ENCODE measurements around the gene LY86.
"Not testable (repeated sequence)": the region's sequence is repeated elsewhere in the genome, so short reads cannot be mapped to it uniquely, and the experiment has no call there.

The LY86 gene

DNA sequence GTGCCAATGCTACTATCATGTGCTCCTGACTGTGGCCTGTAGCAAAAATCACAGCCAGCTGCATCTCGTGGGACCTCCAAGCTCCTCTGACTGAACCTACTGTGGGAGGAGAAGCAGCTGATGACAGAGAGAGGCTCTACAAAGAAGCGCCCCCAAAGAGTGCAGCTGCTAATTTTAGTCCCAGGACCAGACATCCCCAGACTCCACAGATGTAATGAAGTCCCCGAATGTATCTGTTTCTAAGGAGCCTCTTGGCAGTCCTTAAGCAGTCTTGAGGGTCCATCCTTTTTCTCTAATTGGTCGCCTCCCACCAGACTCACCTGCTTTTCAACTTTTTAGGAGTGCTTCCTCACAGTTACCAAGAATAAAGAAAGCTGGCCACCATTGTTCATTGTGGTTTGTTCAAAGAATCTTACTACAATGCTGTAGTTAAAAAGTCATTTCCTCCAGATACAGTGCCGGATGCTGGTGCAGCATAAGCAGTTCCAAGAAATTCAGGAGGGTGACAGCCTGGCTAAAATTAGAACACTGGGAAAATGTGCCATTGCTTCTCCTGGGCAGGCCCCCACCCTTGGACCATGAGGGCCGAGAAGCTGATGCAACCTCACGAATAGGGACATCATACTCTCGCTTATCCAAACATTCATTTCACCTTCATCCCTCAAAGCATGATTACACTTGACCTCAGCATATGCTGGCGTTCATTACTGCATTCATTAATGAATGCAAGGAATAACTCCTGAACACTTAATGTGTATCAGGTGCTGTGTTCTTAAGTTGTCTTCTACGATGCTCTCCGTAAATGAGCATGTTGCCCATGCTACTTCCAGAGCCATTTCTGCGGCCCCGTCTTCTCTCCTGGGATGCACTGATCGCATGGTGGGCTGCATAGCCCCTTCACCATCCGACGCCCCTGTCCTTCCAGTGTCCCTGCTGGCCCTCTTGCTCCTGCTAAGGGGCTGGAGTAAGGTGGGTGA is 66.4 kb downstream of the LY86 start:
- no peak for DNase-seq (ENCODE audit: low read depth in 2 of 2)

DNA sequence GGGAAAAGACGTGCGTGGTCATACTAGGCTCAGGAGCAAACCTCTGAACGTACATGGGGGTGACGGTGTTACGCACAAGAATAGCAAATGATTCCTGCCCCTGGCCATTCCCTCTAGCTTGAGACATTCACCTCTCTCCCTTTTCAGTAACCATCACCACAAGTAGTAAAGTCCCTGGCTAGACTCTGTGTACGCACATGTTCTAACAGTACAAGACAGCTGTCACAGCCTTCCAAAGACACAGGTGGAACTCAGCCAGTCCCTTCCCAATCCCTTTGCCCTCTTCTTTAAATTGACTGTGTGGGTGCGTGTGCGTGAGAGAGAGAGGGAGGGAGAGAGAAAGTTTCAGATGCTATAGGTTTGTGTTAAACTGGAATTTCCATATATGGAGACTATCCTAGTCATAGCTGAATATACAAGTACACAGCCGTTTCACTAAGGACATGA is 67.3 kb downstream of the LY86 start:
- no peak for DNase-seq (ENCODE audit: low read depth in 2 of 2)

DNA sequence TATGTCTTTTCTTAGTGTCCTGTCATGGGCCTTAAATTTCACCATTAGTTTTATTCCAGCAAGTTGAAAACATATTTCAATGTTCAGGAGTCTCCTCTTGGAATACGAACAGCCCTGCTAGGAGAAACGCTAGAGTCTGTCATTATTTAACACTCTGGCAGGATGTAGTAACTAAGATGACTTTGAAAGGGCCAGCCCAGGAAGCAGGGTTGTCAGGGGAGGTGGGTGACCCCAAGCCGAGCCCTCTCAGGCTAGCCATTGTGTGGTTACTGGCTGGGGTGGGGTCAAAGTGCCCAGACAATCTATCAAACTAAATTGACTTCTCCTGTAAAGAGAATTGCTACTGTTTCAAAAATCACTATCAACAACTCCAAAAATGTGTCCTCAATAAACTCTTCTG is 67.8 kb downstream of the LY86 start:
- DNase-seq (ENCODE audit: low read depth in 2 of 2) = no peak

DNA sequence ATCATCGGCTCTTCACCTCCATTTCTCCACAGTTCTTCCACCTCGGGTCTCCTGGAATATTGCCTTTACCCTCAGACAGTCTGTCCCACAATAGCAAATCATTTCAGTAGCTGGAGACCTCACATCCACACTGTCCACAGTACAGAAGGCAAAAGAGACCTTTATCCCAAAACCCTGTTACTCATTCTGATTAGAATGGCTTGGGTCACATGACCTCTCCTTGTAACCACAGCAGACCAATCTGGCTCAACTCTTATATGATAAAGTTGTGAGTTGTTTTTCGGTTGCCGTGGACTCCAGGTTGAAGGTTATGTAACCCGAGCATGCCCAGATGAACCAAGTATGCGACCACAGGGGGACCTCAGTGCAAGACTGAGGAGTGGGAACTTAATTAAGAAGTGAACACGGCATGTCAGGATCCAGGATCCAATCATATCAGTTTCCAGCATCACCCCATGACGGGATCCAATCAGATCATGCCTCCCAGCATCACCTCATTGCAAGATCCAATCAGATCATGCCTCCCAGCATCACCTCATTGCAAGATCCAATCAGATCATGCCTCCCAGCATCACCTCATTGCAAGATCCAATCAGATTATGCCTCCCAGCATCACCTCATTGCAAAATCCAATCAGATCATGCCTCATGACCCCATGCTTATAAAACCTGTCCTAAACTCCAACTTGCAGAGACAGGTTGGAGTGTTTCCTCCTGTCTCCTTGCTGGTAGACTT is 68.7 kb downstream of the LY86 start:
- DNase-seq (ENCODE audit: low read depth in 2 of 2) = no peak

DNA sequence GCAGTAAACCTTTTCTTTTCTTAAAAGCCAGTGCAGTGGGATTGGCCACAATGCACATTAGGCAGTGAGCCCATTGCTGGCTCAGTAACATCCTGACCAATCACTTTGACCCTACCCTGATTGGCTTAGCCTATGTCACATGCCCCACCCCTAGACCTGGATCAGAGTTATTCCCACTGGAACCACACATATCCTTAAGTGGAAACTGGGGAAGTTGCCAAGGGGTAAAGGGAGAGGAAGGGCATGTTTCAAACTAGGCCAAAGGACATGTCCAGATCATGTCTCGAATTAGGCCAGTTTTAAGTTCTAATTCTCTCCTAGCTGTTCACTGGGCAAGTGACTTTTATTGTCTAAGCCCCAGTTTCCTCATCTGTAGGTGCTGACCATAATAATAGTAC is 69.3 kb downstream of the LY86 start:
- no peak for DNase-seq (ENCODE audit: low read depth in 2 of 2)

DNA sequence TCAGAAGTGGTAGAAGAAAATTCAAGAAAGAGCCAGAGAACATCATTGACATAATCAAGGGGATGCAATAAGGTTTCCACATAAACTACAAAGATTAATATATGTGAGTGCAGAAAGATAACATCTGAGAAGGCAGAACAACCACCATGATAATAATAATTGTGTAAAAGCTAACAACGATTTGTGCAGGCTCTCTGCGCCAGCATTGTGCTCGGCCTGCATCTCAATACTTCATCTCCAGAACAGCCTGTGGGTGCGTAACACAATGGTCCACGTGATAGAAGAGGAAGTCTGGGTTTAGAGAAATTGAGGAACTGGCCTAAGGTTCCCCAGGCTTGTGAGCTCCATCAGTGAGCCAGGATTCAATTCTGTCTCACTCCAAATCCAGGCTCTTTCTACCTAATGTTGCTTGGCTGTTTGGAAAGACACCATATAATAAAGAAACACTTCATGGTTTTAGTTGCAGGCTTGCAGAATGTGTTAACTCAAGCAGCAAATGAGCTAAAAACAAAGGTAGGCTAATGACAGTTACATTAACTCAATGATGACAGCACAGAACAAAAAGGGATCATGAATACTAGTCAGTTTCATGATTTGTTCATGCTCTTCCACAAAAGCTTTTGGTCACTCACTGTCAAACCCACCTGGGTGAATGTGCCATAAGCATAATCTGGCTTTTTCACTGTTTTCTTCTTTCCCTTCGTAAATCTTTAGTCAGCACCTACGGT is 71.2 kb downstream of the LY86 start:
- no peak for DNase-seq (ENCODE audit: low read depth in 2 of 2)

DNA sequence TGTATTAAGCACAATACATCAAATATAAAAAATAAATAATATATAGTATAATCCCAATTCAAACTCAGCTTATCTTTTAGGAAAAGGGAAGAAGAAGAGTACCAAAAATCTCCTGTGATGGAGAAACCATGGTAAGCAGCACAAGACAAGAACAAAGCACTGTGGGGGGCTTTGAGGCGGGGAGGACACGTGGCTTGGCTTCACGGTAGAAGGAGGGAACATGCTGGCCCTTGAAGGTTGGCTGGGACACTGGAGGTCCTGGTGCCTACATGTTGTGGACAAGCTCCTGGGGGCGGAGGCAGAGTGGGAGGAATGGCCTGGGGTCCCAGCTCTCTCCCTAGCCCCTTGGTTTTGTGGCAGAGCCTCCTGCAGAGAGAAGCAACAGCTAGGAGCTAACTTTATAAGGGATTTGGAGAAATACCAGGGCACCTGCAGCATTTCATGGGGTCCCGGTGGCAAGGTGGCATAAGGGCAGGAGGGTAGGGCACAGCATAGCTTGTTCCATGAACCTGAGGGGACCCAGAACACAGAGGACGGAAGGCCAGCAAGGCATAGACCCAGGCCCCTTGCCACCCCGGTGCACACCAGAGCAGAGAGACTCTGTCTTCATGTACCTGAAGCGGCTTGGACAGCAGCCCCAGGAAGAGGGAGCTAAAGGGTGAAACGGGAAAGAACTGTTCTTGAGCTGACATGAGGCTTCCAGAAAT is 72.0 kb downstream of the LY86 start:
- no peak for DNase-seq (ENCODE audit: low read depth in 2 of 2)

DNA sequence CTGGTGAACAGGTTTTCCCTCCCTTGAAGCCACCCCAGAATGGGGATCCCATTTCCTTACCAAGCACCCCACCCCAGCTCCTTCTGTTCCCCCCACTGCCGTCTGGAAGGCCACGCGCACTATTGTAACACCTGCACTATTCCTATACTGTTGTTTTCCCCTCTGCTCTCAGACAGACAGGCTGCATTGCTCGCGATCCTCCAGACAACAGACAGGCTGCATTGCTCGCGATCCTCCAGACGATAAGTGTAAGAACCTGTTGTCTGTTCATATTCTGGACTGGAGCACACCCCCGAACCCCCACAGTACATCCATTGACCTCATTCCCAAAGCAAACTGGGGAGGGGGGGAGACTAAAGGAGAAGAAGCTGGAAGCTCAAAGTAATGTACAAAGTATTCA is 72.7 kb downstream of the LY86 start:
- DNase-seq (ENCODE audit: low read depth in 2 of 2) = no peak

DNA sequence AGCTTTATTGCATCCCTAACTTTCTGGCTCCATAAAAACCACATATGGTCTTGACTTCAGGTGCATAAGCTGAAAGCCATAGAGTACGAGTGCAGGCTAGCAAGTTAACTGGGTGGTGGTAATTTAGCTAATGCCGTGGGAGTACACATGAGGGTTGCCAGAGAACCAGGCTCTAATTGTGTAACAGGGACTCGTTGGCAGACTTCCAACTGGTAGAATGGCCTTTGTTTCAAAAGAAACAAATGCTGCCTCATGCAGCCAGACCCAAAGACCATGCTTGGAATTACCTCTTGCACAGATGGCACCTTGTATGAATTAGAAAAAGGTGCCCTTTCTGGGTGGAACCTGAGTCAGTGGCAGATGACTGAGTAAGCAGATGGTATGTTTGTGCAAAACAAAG is 73.2 kb downstream of the LY86 start:
- DNase-seq (ENCODE audit: low read depth in 2 of 2) = no peak

DNA sequence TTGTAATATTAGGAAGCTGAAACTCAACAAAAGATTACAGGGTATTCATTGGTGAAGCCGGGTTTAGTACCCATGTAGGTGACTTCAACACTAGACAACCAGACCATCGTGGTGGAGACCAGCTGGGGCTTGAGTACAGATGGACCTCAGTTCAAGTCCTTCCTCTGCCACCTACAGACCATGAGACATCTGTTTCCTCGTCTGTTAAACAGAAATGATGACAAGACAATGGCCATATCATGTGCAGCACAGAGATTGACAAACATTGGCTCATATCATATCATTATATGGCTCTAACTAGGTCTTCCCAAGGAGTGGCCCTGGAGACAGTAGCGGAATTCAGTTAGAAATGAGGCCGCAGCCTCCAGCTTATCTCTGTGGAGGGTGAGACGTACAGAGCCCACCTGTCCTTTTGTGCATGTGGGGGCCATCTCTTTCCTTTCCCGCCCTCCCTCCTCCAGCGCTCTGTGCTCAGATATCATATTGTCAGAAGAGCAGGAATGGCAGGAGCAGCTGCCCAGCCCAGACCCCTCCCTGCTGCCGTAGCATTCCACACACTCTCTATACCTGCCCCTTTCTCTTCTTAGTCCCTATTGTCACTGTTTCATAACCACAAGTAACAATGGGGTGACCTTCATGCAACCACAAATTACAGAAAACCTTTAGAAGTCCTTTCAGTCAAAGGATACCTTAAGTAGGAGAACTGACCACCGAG is 75.1 kb downstream of the LY86 start:
- DNase-seq (ENCODE audit: low read depth in 2 of 2) = no peak

DNA sequence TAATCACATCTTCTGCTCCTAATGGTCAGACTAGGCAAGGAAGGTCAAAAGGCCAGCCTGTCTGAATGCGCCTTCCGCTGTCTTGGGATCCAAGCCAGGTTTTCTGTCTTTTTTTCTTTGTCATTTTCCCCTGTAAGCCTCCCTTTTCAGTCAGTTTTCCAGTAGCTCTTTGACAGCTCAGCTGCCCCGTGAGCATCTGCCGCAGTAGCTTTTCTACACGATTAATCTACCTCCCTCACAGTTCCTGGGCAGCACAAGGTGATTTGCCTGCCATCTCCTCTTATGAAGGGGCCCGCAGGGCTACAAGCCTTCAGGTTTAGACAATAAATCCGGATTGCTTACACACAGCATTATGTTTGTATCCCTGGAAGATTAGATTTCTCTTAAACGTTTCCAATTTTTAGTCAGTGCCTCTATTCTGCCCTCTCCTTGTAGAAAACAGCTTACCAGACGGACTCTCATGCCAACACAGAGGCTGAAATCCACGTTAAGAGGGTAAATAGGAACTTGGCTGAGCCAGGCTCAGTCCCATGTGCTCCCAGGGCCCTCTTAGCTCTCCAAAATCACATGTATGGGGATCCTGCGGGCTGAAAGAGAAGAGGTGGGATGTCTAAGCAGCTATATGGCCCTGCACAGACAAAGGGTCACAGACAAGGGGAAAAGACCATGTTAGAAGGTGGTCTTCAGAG is 77.2 kb downstream of the LY86 start:
- no peak for DNase-seq (ENCODE audit: low read depth in 2 of 2)

DNA sequence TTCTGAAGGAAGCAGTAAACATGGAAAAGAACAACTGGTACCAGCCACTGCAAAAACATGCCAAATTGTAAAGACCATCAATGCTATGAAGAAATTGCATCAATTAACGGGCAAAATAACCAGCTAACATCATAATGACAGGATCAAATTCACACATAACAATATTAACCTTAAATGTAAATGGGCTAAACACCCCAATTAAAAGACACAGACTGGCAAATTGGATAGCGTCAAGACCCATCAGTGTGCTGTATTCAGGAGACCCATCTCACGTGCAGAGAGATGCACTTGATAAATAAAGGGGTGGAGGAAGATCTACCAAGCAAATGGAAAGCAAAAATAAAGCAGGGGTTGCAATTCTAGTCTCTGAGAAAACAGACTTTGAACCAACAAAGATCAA is 81.6 kb downstream of the LY86 start:
- DNase-seq (ENCODE audit: low read depth in 2 of 2) = not testable (repeated sequence)

DNA sequence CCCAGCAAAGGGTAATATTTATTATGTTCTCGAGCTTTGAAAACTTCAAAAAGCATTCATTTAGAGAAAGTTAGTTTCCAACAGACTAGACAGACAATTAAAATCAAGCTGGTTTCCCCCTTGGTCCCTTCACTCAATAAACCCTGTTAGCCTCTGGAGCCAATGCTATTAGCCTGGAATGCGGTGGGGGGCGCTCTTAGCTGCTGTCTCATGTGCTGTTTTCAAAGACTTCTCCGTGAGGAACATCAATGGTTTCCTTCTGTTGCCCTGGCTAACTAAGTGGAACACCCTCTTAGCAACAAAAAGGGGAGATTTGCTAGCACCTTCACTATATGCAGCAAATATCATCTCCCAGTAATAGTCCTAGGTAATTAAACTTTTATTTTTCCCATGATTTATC is 86.4 kb downstream of the LY86 start:
- DNase-seq (ENCODE audit: low read depth in 2 of 2) = no peak

DNA sequence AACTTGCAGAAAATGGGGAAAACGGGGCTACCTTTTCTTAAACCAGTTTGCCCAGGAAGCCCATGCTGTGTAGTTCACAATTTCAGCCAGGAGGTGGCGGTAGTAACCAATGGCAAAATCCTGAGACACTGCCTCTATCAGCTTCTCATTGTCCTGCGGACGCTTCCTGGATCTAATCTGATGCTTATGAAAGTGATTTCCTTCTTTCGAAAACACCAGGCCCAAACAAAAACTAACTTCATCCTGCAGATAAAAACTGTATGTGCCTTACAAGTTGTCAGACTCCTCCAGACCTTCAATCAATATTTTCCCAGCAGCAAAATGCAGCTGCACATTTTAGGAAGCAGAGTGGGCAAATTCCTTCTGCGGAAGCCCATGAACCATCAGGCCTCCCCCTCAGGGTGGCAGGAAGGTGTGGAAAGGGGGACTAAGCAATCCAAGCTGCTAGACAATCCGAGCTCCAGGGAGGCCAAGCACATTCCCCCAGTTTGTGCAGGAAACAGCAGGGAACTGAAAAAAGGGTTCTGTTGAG is 88.5 kb downstream of the LY86 start:
- DNase-seq (ENCODE audit: low read depth in 2 of 2) = peak; percentile 52 to 59

DNA sequence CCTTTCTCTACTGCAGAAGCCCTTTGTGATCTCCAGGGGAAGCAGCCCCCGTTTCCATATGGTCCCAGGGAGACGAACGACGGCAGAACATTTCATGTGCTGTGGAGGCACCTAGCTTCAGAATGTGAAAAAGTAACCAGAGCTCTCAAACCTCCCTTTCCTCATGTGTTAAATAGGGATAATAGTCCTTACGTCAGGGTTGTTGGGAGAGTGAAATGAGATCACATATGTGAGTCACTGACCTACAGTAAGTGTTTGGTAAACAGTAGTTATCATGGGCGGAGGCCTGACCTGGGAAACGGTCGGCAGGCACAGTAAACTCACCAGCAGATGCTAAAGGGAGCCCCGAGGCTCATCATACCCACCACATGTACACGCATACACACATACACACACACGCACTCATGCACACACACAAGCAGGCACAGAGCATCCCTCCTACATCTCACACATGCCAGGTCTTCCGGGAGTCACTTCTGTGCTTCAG is 89.7 kb downstream of the LY86 start:
- DNase-seq (ENCODE audit: low read depth in 2 of 2) = no peak

DNA sequence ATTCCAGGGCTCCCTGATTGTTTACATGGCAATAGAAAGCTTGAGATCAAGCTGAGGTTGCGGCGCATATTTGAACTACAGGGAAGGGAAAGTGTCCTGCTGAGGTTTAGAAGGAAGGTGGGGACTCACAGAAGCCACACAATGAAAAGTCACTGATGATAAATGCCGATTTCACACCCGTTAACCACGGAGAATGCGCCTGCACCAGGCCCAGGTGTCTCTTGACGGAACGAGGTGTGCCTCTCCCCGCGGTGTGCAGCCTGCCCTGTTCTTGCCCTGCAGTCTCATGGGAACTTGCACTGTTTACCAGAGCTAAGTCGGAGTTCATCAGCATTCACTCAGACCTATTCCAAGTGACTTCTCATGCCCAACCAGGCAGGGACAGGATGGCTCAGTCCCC is 90.3 kb downstream of the LY86 start:
- DNase-seq (ENCODE audit: low read depth in 2 of 2) = no peak

DNA sequence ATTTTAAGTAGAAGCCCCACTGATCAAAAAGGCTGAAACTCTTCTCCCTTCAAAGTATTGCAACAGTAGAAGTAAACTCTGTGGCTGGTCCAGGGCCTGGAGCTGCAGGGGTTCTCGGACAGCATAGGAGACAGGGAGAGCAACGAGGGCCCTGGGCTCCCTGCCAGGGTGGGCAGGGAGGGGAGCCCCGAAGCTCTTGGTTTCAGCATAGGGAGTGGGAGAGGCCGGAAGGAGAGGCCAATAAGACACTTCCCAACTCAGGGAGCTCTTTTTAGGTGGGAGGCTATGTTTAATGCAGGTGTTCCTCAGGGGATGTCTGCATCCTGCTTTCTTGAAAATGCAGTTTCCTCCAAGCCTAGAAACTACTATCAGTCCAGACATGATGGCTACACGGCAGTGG is 91.1 kb downstream of the LY86 start:
- no peak for DNase-seq (ENCODE audit: low read depth in 2 of 2)

DNA sequence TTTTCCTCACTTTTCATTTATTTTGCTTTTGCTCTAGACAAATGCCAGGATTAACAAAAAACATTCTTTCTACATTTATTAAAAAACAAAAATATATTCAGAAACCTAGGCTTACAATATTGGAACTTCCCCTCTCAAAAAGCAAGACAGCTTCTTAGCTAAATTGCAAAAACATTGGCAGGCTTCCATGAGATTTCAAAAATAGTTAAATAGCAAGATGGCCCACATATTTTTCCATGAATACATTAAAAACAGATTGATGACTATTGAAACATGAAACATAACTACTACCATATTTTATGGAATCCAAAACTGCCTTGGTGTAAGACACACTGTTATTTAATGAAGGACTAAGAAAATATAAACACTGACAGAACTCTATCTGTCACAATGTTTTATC is 92.0 kb downstream of the LY86 start:
- DNase-seq (ENCODE audit: low read depth in 2 of 2) = no peak

DNA sequence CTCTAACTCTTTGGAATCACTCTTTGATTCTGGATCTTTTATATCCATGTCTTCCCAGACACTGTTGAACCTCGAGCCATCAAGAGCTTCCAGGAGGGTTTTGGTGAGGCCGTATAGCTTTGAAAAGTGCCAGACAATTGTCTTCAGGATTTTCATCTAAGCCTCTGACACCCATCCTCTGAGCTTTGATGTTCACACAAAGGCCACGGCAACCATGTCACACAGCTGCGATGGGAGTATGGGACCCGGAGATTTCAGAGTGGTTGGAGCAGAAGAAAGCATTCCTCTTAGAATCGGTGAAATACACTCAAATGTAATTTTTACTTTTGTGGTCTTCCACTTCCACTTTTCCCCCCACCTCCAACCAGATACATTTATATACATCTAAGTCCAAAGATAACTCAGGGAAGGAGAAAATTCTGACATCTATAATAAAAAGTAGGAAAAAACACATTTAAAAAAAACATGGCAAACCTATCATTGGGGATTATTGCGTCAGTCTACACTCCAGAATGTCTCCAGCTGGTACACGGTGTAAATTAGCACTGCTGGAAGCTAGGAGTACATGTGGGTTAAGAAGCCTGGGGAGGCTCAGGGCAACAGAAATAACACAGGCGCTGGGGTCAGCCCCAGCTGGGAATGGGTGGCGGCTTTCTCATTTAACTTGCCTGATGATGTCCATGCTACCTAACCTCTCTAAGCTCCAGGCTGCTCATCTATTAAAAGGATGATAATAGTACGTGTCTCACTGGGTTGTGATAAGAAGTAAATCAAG is 92.7 kb downstream of the LY86 start:
- no peak for DNase-seq (ENCODE audit: low read depth in 2 of 2)

Data from stimulated activated CD8-positive, alpha-beta memory T cell treated with anti-CD3 and anti-CD28 coated beads, Interleukin-2, amount 100 ng/mL, for 1 hour (primary cell).